Smooth muscle cell (in vitro differentiated cells): ENCODE results near the gene CMIP. TPM values are rescaled to one million over a fixed set of nuclear protein-coding genes. Genes with fewer than 3 reads are reported as not detected.
A peak's percentile ranks its signal among the peaks of the same experiment; 100 is the strongest.

Experiments used
- DNase-seq: peaks from one replicate; lab custom pipeline; 2025; ENCODE audit not compliant: unreplicated experiment; lab: John Stamatoyannopoulos, UW
- H2AFZ ChIP-seq: fragments of 200-600 bp; sonication (generic); 2 replicates; pipeline ENCODE4 v1.6.0; 2016; ENCODE audit warnings: antibody characterized with exemption, low read depth, mild to moderate bottlenecking
- H3F3A ChIP-seq: fragments of 200-600 bp; sonication (generic); 2 replicates; pipeline ENCODE4 v1.6.0; 2017; ENCODE audit warnings: antibody characterized with exemption, low read depth
- H3K27ac ChIP-seq: fragments of 200-600 bp; sonication (generic); 2 replicates; pipeline ENCODE4 v1.5.1; 2016; ENCODE audit warnings: low read depth, mild to moderate bottlenecking
- H3K27me3 ChIP-seq: fragments of 200-600 bp; sonication (generic); 2 replicates; pipeline ENCODE4 v1.6.1; 2016; ENCODE audit warnings: low read depth, mild to moderate bottlenecking
- H3K36me3 ChIP-seq: fragments of 200-600 bp; sonication (generic); 2 replicates; pipeline ENCODE4 v1.5.1; 2016; ENCODE audit warnings: low read depth
- H3K4me1 ChIP-seq: fragments of 200-600 bp; sonication (generic); 2 replicates; pipeline ENCODE4 v1.5.1; 2016; ENCODE audit warnings: low read depth
- H3K4me2 ChIP-seq: fragments of 200-600 bp; sonication (generic); 2 replicates; pipeline ENCODE4 v1.6.0; 2016; ENCODE audit warnings: mild to moderate bottlenecking
- H3K4me3 ChIP-seq: fragments of 200-600 bp; sonication (generic); 2 replicates; pipeline ENCODE4 v1.5.1; 2016; ENCODE audit warnings: mild to moderate bottlenecking
- H3K79me2 ChIP-seq: fragments of 200-600 bp; sonication (generic); 2 replicates; pipeline ENCODE4 v1.6.0; 2016; ENCODE audit warnings: low read depth, mild to moderate bottlenecking
- H3K9ac ChIP-seq: fragments of 200-600 bp; sonication (generic); 2 replicates; pipeline ENCODE4 v1.6.0; 2016; ENCODE audit warnings: low read depth
- H3K9me3 ChIP-seq: fragments of 200-600 bp; sonication (generic); replicated peaks from 2 replicates; pipeline ENCODE4 v1.5.1; 2016; ENCODE audit warnings: low read depth
- H4K20me1 ChIP-seq: fragments of 200-600 bp; sonication (generic); 2 replicates; pipeline ENCODE4 v1.6.0; 2016; ENCODE audit warnings: low read depth
- CTCF ChIP-seq: fragments of 200-600 bp; sonication (generic); IDR thresholded peaks from 2 replicates; pipeline ENCODE4 v1.5.1; 2017; ENCODE audit warnings: borderline replicate concordance, mild to moderate bottlenecking, antibody characterized with exemption; ENCODE audit not compliant: insufficient read depth, poor library complexity, severe bottlenecking
- WGBS: methylation state at CpG from one replicate; pipeline ENCODE4 v1.1.7; 2016; ENCODE audit warnings: low lambda C conversion rate; 5-methylcytosine and 5-hydroxymethylcytosine counted together
- polyA plus RNA-seq: library from polyadenylated mRNA; unstranded; fragments of >200 nt; fragmentation: Nextera tagmentation; extraction: Ambion mirVana; gene quantifications from 2 replicates; pipeline ENCODE4 v1.2.1, GENCODE V29; 2016
- total RNA-seq: library from RNA; depleted of rRNA; stranded (reverse); fragments of >200 nt; gene quantifications from 2 replicates; pipeline ENCODE4 v1.2.3, GENCODE V29; 2014

Gene CMIP
- total and polyA plus RNA-seq, 2 experiments from 2014 or later, result 2.5 to 44.5 TPM

GRCh38 chr16:81567087-81567486 lies 122.5 kb downstream of the CMIP start:
- no peaks in the 10 kb centered on the region for H3K27me3 ChIP-seq
- H4K20me1 ChIP-seq, result peaks cover 98% of the 10 kb centered on the region
- peaks cover 8% of the 10 kb centered on the region for H3K4me1 ChIP-seq
- no peak overlapping the region for H3K4me2 ChIP-seq
- H3K9me3 ChIP-seq, result no peaks in the 10 kb centered on the region
- DNase-seq, result no peak
- TF ChIP-seq CTCF, result no peak
- no peak overlapping the region for H3K27ac ChIP-seq
- H3K79me2 ChIP-seq, result peaks cover 70% of the 10 kb centered on the region
- no peak overlapping the region for H3K4me3 ChIP-seq
- WGBS, result 96% methylated on average over 13 of the region's 13 CpGs
- H3F3A ChIP-seq, result peaks cover 6% of the 10 kb centered on the region
- H2AFZ ChIP-seq, result no peak overlapping the region
- no peak overlapping the region for H3K9ac ChIP-seq
- no peaks in the 10 kb centered on the region for H3K36me3 ChIP-seq

DNA sequence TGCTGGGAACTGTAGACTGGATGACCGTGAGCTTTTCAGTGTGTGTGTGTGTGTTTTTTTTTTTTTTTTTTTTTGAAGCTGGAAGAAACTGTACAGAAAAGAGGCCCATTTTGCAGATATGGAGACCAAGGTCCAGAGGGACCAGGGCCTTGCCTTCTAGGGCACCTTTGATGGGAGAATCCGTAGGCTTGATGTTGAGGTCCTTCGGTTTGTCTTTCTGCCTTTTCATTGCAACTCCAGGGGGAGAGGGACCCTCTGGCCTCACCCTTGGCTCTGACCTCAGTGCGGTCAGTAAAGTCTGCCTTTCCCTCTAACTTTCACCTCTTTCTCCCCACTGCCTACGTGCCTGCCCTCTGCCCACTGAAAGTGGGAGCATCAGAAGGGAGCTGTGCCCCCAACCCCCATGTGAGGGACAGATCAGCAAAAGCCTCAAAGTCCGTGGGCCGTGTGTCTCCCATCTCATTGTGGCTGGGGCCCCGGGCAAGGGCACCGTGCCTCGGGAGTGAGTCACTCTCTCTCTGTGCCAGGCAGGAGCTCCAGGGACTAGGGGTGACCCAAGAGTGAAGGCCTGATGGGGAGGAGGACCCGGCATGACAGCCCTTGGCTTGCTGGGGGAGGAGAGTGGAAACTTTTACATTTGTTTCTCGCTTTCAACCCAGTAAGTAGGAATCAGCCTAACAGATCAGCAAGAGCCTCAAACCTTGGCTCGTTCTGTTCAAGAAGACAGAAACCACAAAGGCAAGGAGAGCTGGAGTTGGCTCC lies 123.6 kb downstream of the CMIP start:
- peak overlapping the region; percentile 68 for H3K4me2 ChIP-seq
- peaks cover 8% of the 10 kb centered on the region for H3K4me1 ChIP-seq
- peak overlapping the region; percentile 84 for H3K27ac ChIP-seq
- WGBS, result 29% methylated on average over 13 of the region's 13 CpGs
- H3K27me3 ChIP-seq, result no peaks in the 10 kb centered on the region
- no peak overlapping the region for H2AFZ ChIP-seq
- peak overlapping the region; percentile 39 for H3K9ac ChIP-seq
- peaks cover 6% of the 10 kb centered on the region for H3F3A ChIP-seq
- no peak for TF ChIP-seq CTCF
- no peaks in the 10 kb centered on the region for H3K36me3 ChIP-seq
- H3K79me2 ChIP-seq, result peaks cover 71% of the 10 kb centered on the region
- peak; percentile 36 for DNase-seq
- no peak overlapping the region for H3K4me3 ChIP-seq
- H4K20me1 ChIP-seq, result peaks cover 98% of the 10 kb centered on the region
- no peaks in the 10 kb centered on the region for H3K9me3 ChIP-seq

DNA sequence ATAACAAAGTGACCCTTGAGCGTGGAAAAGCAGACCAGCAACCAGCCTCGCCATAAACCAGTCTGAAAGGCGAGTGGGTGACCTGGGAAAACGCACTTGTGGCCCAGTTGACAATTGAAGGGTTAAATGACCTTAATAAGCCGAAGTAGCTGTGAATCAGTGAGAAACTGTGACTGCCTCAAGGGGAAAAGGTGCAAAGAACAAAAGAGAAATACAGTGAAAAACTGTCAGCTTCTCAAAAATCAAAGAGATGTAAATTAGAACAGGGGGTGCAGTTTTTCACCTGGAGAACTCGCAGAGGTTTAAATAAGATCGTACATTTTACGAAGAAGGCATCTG lies 124.1 kb downstream of the CMIP start:
- H3K36me3 ChIP-seq, result no peaks in the 10 kb centered on the region
- peaks cover 71% of the 10 kb centered on the region for H3K79me2 ChIP-seq
- peak overlapping the region; percentile 33 for H3K9ac ChIP-seq
- no peak overlapping the region for H3K4me3 ChIP-seq
- peaks cover 8% of the 10 kb centered on the region for H3K4me1 ChIP-seq
- H3K4me2 ChIP-seq, result peak overlapping the region; percentile 68
- no peaks in the 10 kb centered on the region for H3K27me3 ChIP-seq
- no peak overlapping the region for H2AFZ ChIP-seq
- no peaks in the 10 kb centered on the region for H3K9me3 ChIP-seq
- no peak for DNase-seq
- TF ChIP-seq CTCF, result no peak
- 50% methylated on average over 8 of the region's 8 CpGs for WGBS
- peaks cover 98% of the 10 kb centered on the region for H4K20me1 ChIP-seq
- peaks cover 6% of the 10 kb centered on the region for H3F3A ChIP-seq
- H3K27ac ChIP-seq, result peak overlapping the region; percentile 84

- Histone ChIP-seq H3K27ac (peak overlapping the region; percentile 84), H4K20me1 (peaks cover 98% of the 10 kb centered on the region)
- 94% methylated on average over 11 of the region's 11 CpGs for WGBS
Observed at GRCh38 chr16:81569361-81570034, 124.9 kb downstream of the CMIP start.

More at GRCh38 chr16:81569361-81570034, 124.9 kb downstream of the CMIP start:
- Histone ChIP-seq H3K27me3 (no peaks in the 10 kb centered on the region), H3K4me3 (no peak overlapping the region), H3F3A (peaks cover 6% of the 10 kb centered on the region), H3K4me1 (peaks cover 8% of the 10 kb centered on the region), H3K4me2 (peak overlapping the region; percentile 68), H3K36me3 (no peaks in the 10 kb centered on the region), H3K79me2 (peaks cover 74% of the 10 kb centered on the region), H2AFZ (no peak overlapping the region), H3K9me3 (no peaks in the 10 kb centered on the region), H3K9ac (no peak overlapping the region)
- TF ChIP-seq CTCF, result no peak
- no peak for DNase-seq
